Stomach (tissue), 4 donors: Measurements from ENCODE around the gene ANKRD33B.

Experiments
- CTCF ChIP-seq, 7 experiments: fragments of 450-650 bp in 4 of 7; fragments of 200-600 bp in 3 of 7; sonication (generic) in 3 of 7; IDR thresholded peaks; one replicate each; pipeline ENCODE4 v1.5.1; 2016 to 2019; ENCODE audit warnings: antibody characterized with exemption in 7 of 7, control low read depth in 2 of 7, mild to moderate bottlenecking in 1 of 7
- EP300 ChIP-seq: sonication (generic); formaldehyde crosslinking; IDR thresholded peaks from one replicate; pipeline ENCODE4 v1.6.1; 2017; ENCODE audit warnings: antibody characterized with exemption
- POLR2A ChIP-seq, 4 donors: fragments of 450-650 bp; IDR thresholded peaks; one replicate each; pipeline ENCODE4 v1.6.1; 2016; ENCODE audit warnings: antibody characterized with exemption in 4 of 4, control low read depth in 2 of 4, mild to moderate bottlenecking in 1 of 4, moderate library complexity in 1 of 4
- POLR2AphosphoS5 ChIP-seq, 3 donors: sonication (generic); formaldehyde crosslinking; IDR thresholded peaks; one replicate each; pipeline ENCODE4 v1.6.1; 2016; ENCODE audit warnings: antibody characterized with exemption in 3 of 3

- TF ChIP-seq POLR2A (IDR thresholded peaks at IDR 0.05) (no peak), POLR2AphosphoS5 (IDR thresholded peaks at IDR 0.05) (no peak), CTCF (IDR thresholded peaks at IDR 0.05) (no peak), EP300 (no peak)
Observed at GRCh38 chr5:10647640-10648039, 83.8 kb downstream of the ANKRD33B start.
